ENCODE results near the gene USP33. TPM values are rescaled to one million over a fixed set of nuclear protein-coding genes. Genes with fewer than 3 reads are reported as not detected.

Gene USP33
- total and polyA plus RNA-seq, 2 of the 8 experiments (the other 6 are each of a cell fraction or from before 2014, with no cell fraction given), result 20.0 to 55.5 TPM

DNA sequence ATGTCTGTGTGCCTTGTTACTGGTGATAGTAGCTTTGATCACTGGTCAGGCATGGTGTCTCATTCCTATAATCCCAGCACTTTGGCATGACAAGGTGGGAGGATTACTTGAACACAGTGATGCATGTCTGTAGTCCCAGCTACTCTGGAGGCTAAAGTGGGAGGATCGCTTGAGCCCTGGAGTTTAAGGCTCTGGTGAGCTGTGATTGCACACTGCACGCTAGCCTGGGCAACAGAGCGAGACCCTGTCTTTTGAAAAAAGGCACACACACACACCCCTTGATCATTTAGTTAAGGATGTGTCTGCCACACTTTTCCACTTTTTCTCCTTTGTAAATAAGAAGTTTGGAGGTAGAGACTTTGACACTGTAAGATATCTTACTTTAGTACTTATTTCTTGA, 34.9 kb upstream of the USP33 start:
- no peak overlapping the region for H2AFZ ChIP-seq (ENCODE audit: low read length)
- WGBS, 2 experiments (ENCODE audit: extremely low coverage in 1 of 2, insufficient coverage in 1 of 2, insufficient read length in 1 of 2, insufficient replicate concordance in 2 of 2, low coverage in 1 of 2, low lambda C conversion rate in 2 of 2, missing lambda C conversion rate in 1 of 2), result 93% methylated on average over 3 of the region's 3 CpGs; no CpG with 5 or more reads in 1 of the 2 experiments
- H2BK12ac ChIP-seq (ENCODE audit: low read depth, low read length), result no peak overlapping the region
- H3K14ac ChIP-seq (ENCODE audit: insufficient read length), result no peak overlapping the region
- no peak for TF ChIP-seq RBBP5 (IDR thresholded peaks at IDR 0.05; ENCODE audit: borderline replicate concordance, low read depth, low read length)
- no peak for TF ChIP-seq NRF1 (IDR thresholded peaks at IDR 0.05; ENCODE audit: low read depth, low read length)
- no peak for TF ChIP-seq CEBPB (IDR thresholded peaks at IDR 0.05; ENCODE audit: low read depth, low read length)
- no peak for TF ChIP-seq GTF2F1 (IDR thresholded peaks at IDR 0.05; ENCODE audit: borderline replicate concordance, low read depth, low read length)
- TF ChIP-seq ASH2L (IDR thresholded peaks at IDR 0.05; ENCODE audit: low read length), result no peak
- no peak for TF ChIP-seq BRCA1 (IDR thresholded peaks at IDR 0.05; ENCODE audit: low read depth, low read length)
- TF ChIP-seq TEAD4 (IDR thresholded peaks at IDR 0.05; ENCODE audit: low read depth, low read length), result no peak
- no peak for TF ChIP-seq SIRT6 (IDR thresholded peaks at IDR 0.05; ENCODE audit: low read length)
- TF ChIP-seq BCL11A (IDR thresholded peaks at IDR 0.05; ENCODE audit: low read depth in 2 of 2, low read length in 2 of 2), result no peak
- no peak for TF ChIP-seq SIX5 (IDR thresholded peaks at IDR 0.05; ENCODE audit: low read depth, low read length)
- no peak for TF ChIP-seq EP300 (IDR thresholded peaks at IDR 0.05; ENCODE audit: borderline replicate concordance in 1 of 2, low read depth in 2 of 2, low read length in 2 of 2)
- TF ChIP-seq RNF2 (IDR thresholded peaks at IDR 0.05; ENCODE audit: borderline replicate concordance, low read depth, low read length, missing control alignments, poor library complexity, severe bottlenecking), result no peak
- no peak for TF ChIP-seq GABPA (IDR thresholded peaks at IDR 0.05; ENCODE audit: borderline replicate concordance, insufficient read depth, low read length)
- no peak for TF ChIP-seq POLR2A (IDR thresholded peaks at IDR 0.05; ENCODE audit: control extremely low read depth in 1 of 2, low read depth in 2 of 2, low read length in 2 of 2)
- no peak overlapping the region for H3K23ac ChIP-seq (ENCODE audit: insufficient read length)
- no peaks in the 10 kb centered on the region for H3K23me2 ChIP-seq (ENCODE audit: low read depth, low read length)
- H3K56ac ChIP-seq (replicated peaks; ENCODE audit: insufficient read length, low read depth, low read length), result no peak overlapping the region
- H3K27me3 ChIP-seq (replicated peaks in 1 of 4; ENCODE audit: control insufficient read depth in 3 of 4, extremely low read depth in 1 of 4, insufficient read depth in 3 of 4, low read length in 3 of 4), result no peaks in the 10 kb centered on the region
- no peak overlapping the region for H2AK5ac ChIP-seq (ENCODE audit: low read depth, low read length)
- no peaks in the 10 kb centered on the region for H3K4me1 ChIP-seq (replicated peaks in 1 of 4; ENCODE audit: control insufficient read depth in 3 of 4, insufficient read depth in 4 of 4, low read length in 3 of 4)
- FAIRE-seq (no peak), DNase-seq (ENCODE audit: low read depth in 1 of 2, low spot score in 2 of 2) (no peak)
- no peak overlapping the region for H3K18ac ChIP-seq (ENCODE audit: extremely low read depth, low read length)
- H3K9ac ChIP-seq (replicated peaks in 1 of 4; ENCODE audit: extremely low read depth in 1 of 4, low read depth in 3 of 4, low read length in 3 of 4), result no peak overlapping the region
- ChIA-PET POLR2A (ENCODE audit: partially characterized antibody) (no interaction called here), CTCF (ENCODE audit: partially characterized antibody) (no interaction called here)
- H3K4me3 ChIP-seq (ENCODE audit: extremely low read depth in 1 of 4, insufficient read depth in 2 of 4, low read depth in 3 of 4, low read length in 4 of 4), result no peak overlapping the region
- no peaks in the 10 kb centered on the region for H3K79me1 ChIP-seq (ENCODE audit: low read depth, low read length)
- H3K9me3 ChIP-seq (ENCODE audit: insufficient read depth in 2 of 2, low read depth in 1 of 2, low read length in 1 of 2), result no peaks in the 10 kb centered on the region
- H2BK5ac ChIP-seq (ENCODE audit: low read depth, low read length), result no peak overlapping the region
- H4K5ac ChIP-seq (ENCODE audit: insufficient read length, low read depth, low read length), result no peak overlapping the region
- H4K8ac ChIP-seq (ENCODE audit: extremely low read depth, insufficient read depth, low read length), result no peak overlapping the region
- H3K79me2 ChIP-seq (ENCODE audit: control insufficient read depth in 1 of 2, insufficient read depth in 2 of 2, low read length in 2 of 2), result no peaks in the 10 kb centered on the region
- no peak overlapping the region for H3K4me2 ChIP-seq (ENCODE audit: insufficient read depth in 1 of 2, low read depth in 2 of 2, low read length in 2 of 2)
- H2BK20ac ChIP-seq (ENCODE audit: low read length), result no peak overlapping the region
- H2BK120ac ChIP-seq (replicated peaks; ENCODE audit: low read depth, low read length), result no peak overlapping the region
- no peaks in the 10 kb centered on the region for H3K36me3 ChIP-seq (ENCODE audit: control insufficient read depth in 2 of 4, insufficient read depth in 4 of 4, low read length in 3 of 4)
- no peak overlapping the region for H4K91ac ChIP-seq (replicated peaks; ENCODE audit: insufficient read length, low read length)
- H3K4ac ChIP-seq (replicated peaks; ENCODE audit: insufficient read length, low read depth, low read length), result no peak overlapping the region
- no peak overlapping the region for H2BK15ac ChIP-seq (ENCODE audit: low read length)
- no peak overlapping the region for H3K27ac ChIP-seq (ENCODE audit: low read depth, low read length)
- peaks cover 0 to 1% of the 10 kb centered on the region in 2 experiments for H4K20me1 ChIP-seq (replicated peaks in 1 of 2; ENCODE audit: control insufficient read depth in 1 of 2, insufficient read depth in 2 of 2, low read length in 2 of 2)

Measured in H1 (cell line).